ENCODE measurements around the gene PDE4D.
"Not testable (repeated sequence)": the region's sequence is repeated elsewhere in the genome, so short reads cannot be mapped to it uniquely, and the experiment has no call there.

PDE4D gene

DNA sequence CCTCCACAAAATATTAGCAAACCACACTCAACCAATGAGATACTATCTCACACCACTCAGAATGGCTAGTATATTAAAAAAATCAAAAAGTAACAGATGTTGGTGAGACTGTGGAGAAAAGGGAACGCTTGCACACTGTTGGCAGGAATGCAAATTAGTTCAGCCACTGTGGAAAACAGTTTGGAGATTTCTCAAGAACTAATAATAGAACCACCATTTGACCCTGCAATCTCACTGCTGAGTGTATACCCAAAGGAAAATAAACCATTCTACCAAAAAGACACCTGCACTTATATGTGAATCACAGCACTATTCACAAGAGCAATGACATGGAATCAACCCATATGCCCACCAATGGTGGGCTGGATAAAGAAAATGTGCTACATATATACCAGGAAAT lies 393.5 kb downstream of the PDE4D start:
- DNase-seq (ENCODE audit: low read depth, low spot score): no peak
- no peak overlapping the region for H3K27ac ChIP-seq

DNA sequence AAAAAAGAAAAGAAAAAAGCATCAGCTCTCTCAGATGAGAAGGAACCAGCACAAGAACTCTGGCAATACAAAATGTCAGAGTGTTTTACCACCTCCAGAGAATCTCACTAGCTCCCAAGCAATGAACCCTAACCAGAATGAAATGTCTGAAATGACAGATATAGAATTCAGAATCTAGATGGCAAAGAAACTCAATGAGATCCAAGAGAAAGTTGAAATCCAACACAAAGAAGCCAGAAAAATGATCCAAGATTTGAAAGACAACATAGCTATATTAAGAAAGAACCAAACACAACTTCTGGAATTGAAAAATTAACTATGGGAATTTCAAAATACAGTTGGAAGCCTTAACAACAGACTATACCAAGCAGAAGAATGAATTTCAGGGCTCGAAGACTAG lies 396.3 kb downstream of the PDE4D start:
- no peak overlapping the region for H3K27ac ChIP-seq
- DNase-seq (ENCODE audit: low read depth, low spot score): no peak

DNA sequence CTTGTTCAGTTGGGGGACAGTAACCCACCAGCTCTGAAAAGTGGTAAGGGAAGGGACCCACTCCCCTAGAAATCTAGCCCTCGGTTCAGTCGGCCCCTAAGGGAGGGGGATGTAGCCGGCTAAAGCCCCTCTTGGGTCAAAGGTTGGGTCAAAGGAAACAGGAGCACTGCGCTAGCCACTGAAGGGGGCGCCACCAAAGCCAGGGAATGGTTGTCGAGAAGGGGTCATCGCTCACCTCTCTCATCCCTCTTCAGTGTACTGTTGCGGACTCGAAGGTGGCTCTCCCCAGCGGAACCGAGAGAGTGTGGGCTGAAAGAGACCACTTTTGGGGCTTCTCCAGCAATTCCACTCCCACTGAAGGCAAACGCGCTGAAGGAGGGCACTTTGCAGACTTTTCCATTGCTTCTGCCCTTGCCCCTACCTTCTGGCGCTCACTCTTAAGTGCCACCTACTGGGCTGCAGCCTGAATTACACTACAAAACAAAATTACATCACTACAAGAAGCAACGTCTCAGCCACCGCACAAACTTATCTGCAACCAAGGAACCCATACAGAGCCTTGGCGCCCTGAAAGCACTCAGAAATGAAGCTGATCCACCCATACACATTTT lies 396.9 kb downstream of the PDE4D start:
- no peak for DNase-seq (ENCODE audit: low read depth, low spot score)
- no peak overlapping the region for H3K27ac ChIP-seq

DNA sequence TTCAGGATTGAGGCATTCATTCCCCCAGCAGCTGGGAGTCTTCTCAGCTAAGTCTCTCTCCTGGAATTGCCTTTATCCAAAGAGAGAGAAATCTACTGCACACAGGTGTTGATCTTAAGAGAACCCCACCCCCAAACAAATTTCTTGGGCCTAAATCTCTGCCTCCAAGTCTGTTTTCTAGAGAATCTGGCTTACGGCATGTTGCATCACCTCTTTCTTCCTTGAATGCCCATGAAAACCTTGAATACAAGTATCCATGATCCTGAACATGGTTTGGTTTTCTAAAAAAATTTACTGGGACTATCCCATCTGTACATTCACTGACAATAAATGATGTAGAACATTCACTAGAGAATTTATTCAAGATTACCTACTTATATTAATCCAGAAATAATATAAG lies 401.6 kb downstream of the PDE4D start:
- no peak for DNase-seq (ENCODE audit: low read depth, low spot score)
- no peak overlapping the region for H3K27ac ChIP-seq

DNA sequence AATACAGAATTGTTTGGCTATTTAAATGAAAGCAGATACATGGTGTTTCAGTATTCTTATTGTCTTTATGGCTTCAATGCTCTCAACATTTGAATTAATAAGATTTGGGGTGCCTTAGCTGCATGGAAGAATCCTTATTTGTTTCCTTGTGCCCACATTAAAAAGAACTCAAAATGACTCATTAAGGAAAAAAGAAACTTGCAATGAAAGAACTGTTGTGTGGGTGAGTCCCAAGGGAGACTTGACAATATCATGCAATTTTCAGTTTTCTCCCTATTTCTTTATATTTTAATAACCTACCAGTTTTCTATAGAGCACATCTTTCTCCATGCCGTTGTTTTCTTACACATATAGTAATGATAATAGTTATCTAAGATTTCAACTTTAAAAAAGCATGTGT lies 404.0 kb downstream of the PDE4D start:
- no peak overlapping the region for H3K27ac ChIP-seq

DNA sequence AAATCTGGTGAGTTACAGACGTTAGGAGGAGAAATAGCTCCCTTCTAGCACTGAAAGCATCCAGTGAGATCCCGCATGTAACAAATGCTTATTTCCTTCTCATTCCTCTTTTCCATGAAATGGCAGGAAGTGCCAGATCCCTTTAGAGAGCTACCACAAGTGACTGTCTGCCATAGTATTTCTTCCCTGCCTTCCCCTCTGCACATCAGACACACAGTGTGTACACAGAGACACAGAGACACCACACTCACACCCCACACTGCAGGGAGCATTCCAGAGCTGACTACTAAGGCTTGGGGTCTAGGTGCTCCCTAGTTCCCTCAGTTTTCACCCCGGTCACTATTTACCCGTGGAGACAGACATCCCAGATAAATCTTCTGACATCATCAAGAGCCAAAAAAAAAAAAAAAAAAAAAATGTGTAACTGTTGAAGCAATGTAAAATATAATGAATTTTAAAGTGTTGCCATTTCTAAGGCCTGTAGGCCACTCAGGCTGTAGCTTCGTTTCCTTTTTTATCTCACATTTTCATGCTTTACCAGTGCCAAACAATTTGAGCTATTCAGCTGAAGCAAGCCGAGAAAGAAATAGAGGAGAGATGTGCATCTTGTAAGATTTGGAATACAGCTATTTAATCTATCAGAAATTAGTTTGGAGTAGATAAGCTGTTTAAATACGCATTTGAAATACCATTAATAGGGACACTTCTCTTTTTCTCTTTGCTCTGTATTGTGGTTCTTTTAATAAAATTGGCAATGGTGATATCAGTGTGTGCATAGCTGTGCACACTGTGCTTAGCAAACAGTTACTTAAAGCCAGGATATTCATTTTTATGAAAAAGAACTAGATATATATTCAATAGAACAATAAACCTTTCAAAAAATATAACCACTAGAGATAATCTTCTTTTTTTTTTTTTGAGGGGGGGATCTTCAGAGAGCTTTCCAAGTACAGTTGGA lies 405.5 kb downstream of the PDE4D start:
- DNase-seq (ENCODE audit: low read depth, low spot score): no peak
- H3K27ac ChIP-seq: no peak overlapping the region

More for the DNA sequence above, 404.0 kb downstream of the PDE4D start:
- no peak for DNase-seq (ENCODE audit: low read depth, low spot score)

DNA sequence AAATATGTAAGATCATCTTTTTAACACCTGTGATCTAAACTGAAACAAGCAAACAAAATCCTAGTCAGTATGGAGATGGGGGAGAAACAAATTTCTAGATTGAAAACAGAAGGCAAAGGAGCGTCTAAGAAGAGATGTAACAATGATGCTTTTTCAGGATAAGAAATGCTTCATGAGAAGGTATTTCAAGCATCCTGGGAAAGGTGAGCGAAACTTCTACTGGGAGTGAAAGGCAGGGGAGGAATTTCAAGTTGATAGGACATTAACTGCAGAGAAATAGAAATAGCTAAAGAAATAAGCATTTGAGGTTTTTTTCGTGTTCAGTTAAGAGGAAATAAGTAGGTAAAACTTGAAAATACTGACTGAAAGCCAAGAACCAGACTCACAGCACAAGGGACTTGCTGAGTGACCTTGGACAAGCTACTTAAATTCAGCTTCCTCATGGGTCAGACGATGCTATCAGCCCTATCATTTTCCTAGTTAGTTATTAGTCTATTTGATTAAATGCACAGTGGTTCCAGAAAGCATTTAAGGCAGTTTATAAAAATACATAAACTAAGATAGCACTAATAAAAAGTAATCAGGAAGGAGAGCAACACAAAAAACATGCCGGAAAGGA lies 406.3 kb downstream of the PDE4D start:
- no peak overlapping the region for H3K27ac ChIP-seq
- DNase-seq (ENCODE audit: low read depth, low spot score): no peak

DNA sequence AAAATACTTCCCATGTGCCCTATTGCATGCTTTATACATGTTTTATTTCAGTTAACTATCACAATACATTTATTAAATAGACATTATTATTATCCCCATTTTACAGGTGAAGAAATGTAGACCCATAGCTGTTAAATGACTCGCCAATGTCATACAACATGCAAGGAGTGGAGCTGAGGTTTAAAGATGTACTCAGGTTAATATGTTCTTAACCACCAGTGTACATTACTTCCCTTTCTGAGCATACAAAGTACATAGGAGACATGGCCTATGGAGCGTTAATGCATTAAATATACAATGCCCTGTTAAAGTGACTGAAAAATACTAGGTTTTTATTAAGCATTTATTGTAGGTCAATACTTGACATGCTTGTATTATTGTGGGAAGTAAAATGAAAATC lies 407.0 kb downstream of the PDE4D start:
- H3K27ac ChIP-seq: no peak overlapping the region

DNA sequence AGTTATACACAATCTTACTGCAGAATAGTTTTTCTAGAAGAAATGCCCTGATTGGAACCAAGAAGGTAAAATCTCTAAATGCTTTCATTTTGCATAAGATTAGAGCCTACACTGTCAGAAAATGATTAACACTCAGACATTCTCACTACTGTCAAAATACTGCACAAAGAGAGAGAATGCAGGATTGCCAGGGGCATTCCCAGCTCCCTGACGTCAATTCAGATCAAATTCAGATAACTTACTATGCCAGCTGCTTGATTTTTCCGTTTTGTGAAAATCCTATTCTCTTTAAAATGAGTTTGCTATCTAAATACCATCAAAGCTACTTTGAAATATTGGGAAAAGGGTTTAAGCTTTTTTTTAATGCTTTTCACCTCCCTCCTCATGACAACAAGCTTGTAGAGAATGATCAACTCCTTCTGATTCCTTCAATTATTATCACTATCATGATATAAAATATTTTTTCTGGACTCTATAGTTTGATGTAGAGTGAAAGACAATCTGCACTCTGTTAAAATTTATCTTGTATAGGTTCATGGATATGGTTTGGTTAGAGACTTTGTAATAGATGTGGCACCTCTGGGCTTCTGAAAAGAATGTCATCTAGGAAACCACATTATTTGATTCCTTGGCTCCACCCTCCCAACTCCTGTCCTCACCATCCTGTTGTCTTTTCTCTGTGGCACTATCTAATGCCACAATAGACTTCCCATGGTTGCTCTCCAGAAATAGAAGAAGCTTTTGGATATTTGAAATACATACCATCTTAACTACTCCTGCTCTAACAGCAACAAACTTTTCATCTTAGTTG lies 407.7 kb downstream of the PDE4D start:
- H3K27ac ChIP-seq: no peak overlapping the region
- DNase-seq (ENCODE audit: low read depth, low spot score): no peak

More for the DNA sequence above, 407.0 kb downstream of the PDE4D start:
- no peak for DNase-seq (ENCODE audit: low read depth, low spot score)

DNA sequence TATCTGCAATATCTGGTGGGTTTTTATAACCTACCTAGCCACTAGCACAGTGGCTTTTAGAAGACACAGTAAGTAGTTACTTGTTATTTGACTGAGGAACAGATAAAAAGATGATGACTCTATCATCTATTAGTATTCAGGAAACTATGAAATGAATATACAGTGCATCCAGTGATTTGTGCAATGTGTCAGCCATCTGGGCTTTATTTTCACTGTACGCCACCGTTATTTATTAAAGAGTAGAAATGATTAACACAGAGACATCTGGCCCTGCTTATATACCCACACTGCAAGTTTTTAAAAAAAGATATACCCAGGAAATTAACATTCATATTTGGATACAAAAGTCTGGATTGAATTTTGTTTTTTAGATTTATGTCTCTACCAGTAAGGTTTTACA lies 408.4 kb downstream of the PDE4D start:
- DNase-seq (ENCODE audit: low read depth, low spot score): no peak
- no peak overlapping the region for H3K27ac ChIP-seq

DNA sequence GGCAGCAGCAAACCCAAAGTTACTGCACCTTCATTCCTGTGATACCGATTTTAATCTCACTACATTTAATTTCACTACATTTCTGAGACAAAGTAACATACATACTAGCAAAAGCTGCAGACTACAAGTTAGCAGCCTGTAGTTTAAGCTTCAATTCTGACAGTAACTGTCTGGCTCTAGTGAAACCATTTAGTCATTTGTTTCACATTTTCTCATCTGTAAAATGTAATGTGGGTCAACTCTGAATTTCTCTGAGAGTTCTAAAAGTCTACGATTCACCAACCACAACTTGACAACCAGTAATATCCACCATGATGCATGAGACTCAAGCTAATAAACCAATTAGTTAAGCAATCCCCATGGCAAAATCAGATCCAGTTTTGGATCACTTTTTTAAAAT lies 408.9 kb downstream of the PDE4D start:
- no peak for DNase-seq (ENCODE audit: low read depth, low spot score)

DNA sequence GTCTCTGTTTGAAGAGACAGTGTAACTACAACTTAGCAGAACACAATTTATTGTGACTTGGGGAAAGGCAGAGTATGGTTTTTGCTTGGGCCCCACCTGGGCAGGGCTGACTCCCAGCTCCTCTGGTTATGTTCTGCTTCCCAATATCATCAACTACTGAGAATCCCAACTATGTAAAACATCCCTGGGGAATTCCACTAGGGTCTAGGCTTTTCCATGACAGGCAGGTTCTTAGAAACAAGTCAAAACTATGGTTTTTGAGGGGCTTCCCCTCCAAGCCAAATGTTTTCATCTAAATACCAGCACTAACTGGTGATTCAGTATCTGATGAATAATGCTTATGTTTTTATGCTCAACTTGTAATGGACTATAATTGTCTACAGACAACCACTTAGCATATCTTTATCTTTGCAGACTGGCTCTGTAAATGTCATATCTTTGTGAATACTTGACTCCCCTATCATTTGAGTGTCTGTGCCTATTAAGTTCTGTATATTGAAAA lies 409.5 kb downstream of the PDE4D start:
- no peak overlapping the region for H3K27ac ChIP-seq
- DNase-seq (ENCODE audit: low read depth, low spot score): no peak

More for the DNA sequence above, 408.9 kb downstream of the PDE4D start:
- H3K27ac ChIP-seq: no peak overlapping the region

DNA sequence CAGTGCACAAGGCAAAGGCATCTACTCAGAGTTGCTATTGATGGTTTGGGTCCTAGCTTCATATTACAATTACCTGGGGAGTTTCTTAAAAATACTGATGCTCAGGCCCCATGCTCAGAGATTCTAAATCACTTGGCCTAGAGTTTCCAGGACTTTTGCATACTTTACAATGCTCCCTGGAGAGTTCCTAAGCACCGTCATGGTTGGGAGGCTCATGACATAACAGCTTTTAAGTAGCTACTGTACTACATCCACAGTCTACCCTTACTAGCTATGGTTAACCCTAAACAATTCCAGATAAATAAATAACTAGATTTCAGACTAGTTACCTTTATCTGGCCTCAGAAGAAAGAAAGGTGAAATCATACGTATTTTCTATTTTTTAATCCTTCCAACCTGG lies 414.4 kb downstream of the PDE4D start:
- no peak overlapping the region for H3K27ac ChIP-seq
- DNase-seq (ENCODE audit: low read depth, low spot score): no peak

DNA sequence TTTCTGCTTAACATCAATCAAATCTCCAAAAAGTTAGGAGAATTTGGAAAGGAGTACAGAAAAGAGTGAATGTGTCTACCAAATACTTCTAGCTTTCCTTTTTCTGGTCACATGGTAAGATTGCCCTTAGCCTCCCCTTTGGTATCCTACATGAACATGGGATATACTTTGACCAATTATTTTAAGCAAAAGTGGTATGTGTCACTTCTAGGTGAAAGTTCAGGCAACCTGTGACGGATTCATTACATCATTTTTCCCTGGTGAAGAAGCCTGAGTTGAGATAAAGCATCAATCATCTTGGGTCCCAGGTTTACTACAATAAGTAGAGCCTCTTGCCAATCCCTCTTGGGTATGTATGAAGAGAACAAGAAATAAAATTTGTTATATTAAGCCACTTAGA lies 419.2 kb downstream of the PDE4D start:
- no peak overlapping the region for H3K27ac ChIP-seq
- no peak for DNase-seq (ENCODE audit: low read depth, low spot score)

DNA sequence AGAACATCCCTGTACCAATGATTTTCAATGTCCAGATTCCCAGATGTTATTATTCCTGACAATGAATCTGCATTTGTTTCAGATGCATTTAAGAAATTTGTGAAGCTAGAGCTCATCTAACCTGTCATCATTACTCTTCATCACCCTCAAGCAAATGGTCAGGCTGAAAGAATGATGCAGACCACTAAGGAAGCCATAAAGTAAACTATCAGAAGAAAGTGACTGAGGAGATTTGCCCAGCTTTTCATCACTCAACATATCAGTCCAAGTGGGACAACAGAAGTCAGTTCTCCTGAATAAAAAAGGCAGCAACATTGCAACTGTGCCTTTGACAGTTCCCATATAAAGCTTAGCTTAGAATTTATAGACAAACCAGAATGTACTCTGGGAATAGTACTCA lies 419.9 kb downstream of the PDE4D start:
- no peak for DNase-seq (ENCODE audit: low read depth, low spot score)
- H3K27ac ChIP-seq: no peak overlapping the region

DNA sequence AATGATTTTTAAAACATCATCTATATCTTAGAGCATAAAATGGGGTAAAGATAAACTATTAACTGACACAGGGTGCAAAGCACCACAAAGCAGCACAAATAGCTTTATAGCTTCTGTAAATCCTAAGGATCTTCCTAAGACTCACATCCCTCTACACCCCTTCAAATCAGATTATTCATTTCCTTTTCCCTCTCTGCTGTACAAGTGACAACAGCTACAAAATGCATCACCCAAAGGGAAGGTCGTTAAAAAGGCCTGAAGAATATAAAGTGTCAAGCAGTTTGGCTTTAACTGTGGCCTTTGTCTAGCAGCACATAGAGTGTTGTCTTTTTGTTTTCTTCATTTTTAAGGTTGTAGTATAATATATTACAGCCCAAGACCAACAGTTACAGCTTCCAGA lies 422.1 kb downstream of the PDE4D start:
- no peak for DNase-seq (ENCODE audit: low read depth, low spot score)

DNA sequence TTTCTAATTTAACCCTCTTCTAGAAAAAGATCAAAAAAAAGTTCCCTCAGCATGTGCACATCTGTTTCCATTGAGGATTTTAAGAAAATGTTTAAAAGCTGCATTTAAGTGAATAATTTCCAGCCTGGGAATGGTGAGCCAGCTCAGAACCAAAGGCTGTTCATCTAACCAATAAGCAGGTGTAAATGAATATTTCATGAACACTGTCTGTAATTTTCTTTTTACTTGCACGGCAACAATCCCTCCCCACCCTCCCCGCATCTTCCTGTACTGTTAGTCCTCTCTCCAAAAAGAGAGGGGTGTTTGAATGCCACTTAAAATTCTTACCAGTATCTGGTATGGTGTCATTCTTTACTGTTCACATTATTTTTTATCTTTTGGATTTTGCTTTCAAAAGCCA lies 425.6 kb downstream of the PDE4D start:
- no peak for DNase-seq (ENCODE audit: low read depth, low spot score)
- no peak overlapping the region for H3K27ac ChIP-seq

More for the DNA sequence above, 422.1 kb downstream of the PDE4D start:
- H3K27ac ChIP-seq: no peak overlapping the region

DNA sequence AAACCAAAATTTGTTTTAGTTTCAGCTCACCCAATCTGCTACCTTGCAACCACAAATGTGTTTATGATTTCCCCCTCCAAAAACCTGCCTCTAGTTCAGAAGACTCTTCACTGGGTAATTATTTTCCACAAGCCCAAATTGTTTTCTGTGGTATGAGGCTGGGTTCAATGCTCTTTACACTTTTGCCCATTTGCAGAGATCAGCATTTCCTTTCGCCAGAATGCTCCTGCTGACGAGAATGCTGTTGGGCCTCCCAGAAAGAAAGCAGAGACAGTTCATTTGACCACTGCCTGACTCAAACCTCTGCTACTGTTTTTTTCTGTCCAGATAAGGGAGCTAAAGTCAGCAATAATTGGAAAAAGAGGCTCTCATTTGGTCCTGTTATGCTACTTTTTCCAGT lies 427.3 kb downstream of the PDE4D start:
- no peak overlapping the region for H3K27ac ChIP-seq
- DNase-seq (ENCODE audit: low read depth, low spot score): no peak

DNA sequence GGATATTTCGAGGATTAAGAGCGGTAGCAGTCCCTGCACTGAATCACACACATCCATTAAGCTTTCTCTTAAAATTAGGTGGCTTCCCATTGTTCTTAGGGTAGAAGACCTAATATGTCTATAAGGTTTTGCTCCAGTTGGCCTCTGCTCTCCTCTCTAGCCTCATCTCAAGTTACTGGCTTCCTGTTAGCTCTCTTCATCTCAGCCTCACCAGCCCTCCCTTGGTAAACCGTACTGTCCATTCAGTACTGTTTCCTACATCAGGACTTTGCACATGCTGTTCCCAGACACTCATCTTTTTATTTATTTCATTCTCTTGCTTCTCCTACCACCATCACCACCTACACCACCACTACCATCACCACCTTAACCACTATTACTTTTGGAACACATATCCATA lies 428.6 kb downstream of the PDE4D start:
- no peak for DNase-seq (ENCODE audit: low read depth, low spot score)
- H3K27ac ChIP-seq: no peak overlapping the region

DNA sequence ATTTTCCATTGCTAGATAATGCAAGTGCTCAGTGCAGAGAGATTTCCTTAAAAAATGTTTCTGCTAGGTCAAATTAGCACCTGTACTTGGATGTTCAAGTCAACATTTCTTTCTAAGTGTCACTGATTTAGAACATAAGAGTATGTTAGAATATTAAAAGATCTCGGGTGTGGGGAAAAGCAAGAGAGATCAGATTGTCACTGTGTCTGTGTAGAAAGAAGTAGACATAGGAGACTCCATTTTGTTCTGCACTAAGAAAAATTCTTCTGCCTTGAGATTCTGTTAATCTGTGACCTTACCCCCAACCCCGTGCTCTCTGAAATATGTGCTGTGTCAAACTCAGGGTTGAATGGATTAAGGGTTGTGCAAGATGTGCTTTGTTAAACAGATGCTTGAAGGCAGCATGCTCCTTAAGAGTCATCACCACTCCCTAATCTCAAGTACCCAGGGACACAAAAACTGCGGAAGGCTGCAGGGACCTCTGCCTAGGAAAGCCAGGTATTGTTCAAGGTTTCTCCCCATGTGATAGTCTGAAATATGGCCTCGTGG lies 429.8 kb downstream of the PDE4D start:
- not testable (repeated sequence) for DNase-seq (ENCODE audit: low read depth, low spot score); H3K27ac ChIP-seq

All from epithelial cell of prostate (primary cell).